WTC11 (cell line): ENCODE measurements around the gene SCN8A. TPM values are rescaled to one million over a fixed set of nuclear protein-coding genes. Genes with fewer than 3 reads are reported as not detected.

Experiments used
- ATAC-seq: fragments of 200-7000 bp; cut with Tn5 transposase; 2 replicates; pipeline ENCODE4 v1.10.0; 2021; ENCODE audit warnings: mild to moderate bottlenecking, moderate library complexity
- CTCF ChIA-PET: fragments of 300-600 bp; sonication (Branson Sonifier 250); formaldehyde crosslinking; loops from one replicate; lab custom pipeline; 2021; ENCODE audit warnings: antibody characterized with exemption; lab: Charles Lee
- POLR2A ChIA-PET: fragments of 350-600 bp; sonication (Branson Sonifier 250); formaldehyde crosslinking; loops from one replicate; lab custom pipeline; 2021; ENCODE audit warnings: antibody characterized with exemption; lab: Charles Lee
- DNase-seq: peaks from one replicate; pipeline ENCODE4 v3.0.0; 2021; ENCODE audit warnings: low spot score
- H3K27ac Mint-ChIP-seq: 2 replicates; pipeline ENCODE4 v1.8.0; 2021; ENCODE audit warnings: mixed read lengths
- H3K27me3 Mint-ChIP-seq: 2 replicates; pipeline ENCODE4 v1.8.0; 2021; ENCODE audit warnings: low read depth, mild to moderate bottlenecking, moderate library complexity, mixed read lengths
- H3K36me3 Mint-ChIP-seq: 2 replicates; pipeline ENCODE4 v1.8.0; 2021; ENCODE audit warnings: mixed read lengths
- H3K4me1 Mint-ChIP-seq: 2 replicates; pipeline ENCODE4 v1.8.0; 2022; ENCODE audit warnings: mixed read lengths
- H3K4me3 Mint-ChIP-seq: 2 replicates; pipeline ENCODE4 v1.8.0; 2021; ENCODE audit warnings: mild to moderate bottlenecking, moderate library complexity, mixed read lengths
- H3K9me3 Mint-ChIP-seq: 2 replicates; pipeline ENCODE4 v1.8.0; 2021; ENCODE audit warnings: mixed read lengths
- ATF1 ChIP-seq: sonication (generic); formaldehyde crosslinking; IDR thresholded peaks from 2 replicates; pipeline ENCODE4 v1.8.1; 2023; ENCODE audit warnings: mild to moderate bottlenecking, moderate library complexity, missing genetic modification reagents
- GRHL2 ChIP-seq: fragments of 250-450 bp; sonication (Bioruptor Pico); IDR thresholded peaks from 2 replicates; pipeline ENCODE4 v1.8.0; 2022; ENCODE audit warnings: mild to moderate bottlenecking, moderate library complexity; ENCODE audit not compliant: insufficient replicate concordance, severe bottlenecking
- IRF1 ChIP-seq: sonication (generic); formaldehyde crosslinking; IDR thresholded peaks from 2 replicates; pipeline ENCODE4 v1.8.0; 2023; ENCODE audit warnings: missing genetic modification reagents
- JUN ChIP-seq: sonication (generic); formaldehyde crosslinking; IDR thresholded peaks from 2 replicates; pipeline ENCODE4 v1.8.0; 2023; ENCODE audit warnings: mild to moderate bottlenecking, missing genetic modification reagents
- MAX ChIP-seq: sonication (generic); formaldehyde crosslinking; IDR thresholded peaks from 2 replicates; pipeline ENCODE4 v1.8.0; 2022; ENCODE audit warnings: mild to moderate bottlenecking, missing genetic modification reagents
- NFATC4 ChIP-seq: fragments of 250-450 bp; sonication (Bioruptor Pico); IDR thresholded peaks from 2 replicates; pipeline ENCODE4 v1.9.0; 2021; ENCODE audit warnings: mild to moderate bottlenecking
- NR1H2 ChIP-seq: sonication (generic); formaldehyde crosslinking; IDR thresholded peaks from 2 replicates; pipeline ENCODE4 v1.9.0; 2021; ENCODE audit warnings: mild to moderate bottlenecking, moderate library complexity, missing genetic modification reagents
- PRDM15 ChIP-seq: sonication (generic); formaldehyde crosslinking; IDR thresholded peaks from 2 replicates; pipeline ENCODE4 v1.8.0; 2022; ENCODE audit warnings: missing genetic modification reagents
- RORB ChIP-seq: fragments of 250-450 bp; sonication (Bioruptor Pico); IDR thresholded peaks from 2 replicates; pipeline ENCODE4 v1.9.0; 2021; ENCODE audit warnings: mild to moderate bottlenecking
- SOX15 ChIP-seq: fragments of 250-450 bp; sonication (Bioruptor Pico); IDR thresholded peaks from 2 replicates; pipeline ENCODE4 v1.9.0; 2021; ENCODE audit warnings: mild to moderate bottlenecking
- SP1 ChIP-seq: sonication (generic); formaldehyde crosslinking; conservative IDR thresholded peaks from 2 replicates; pipeline ENCODE4 v1.8.1; 2022; ENCODE audit warnings: missing genetic modification reagents
- TEAD4 ChIP-seq: sonication (generic); formaldehyde crosslinking; IDR thresholded peaks from 2 replicates; pipeline ENCODE4 v1.8.0; 2022; ENCODE audit warnings: mild to moderate bottlenecking, missing genetic modification reagents
- ZNF263 ChIP-seq: sonication (generic); formaldehyde crosslinking; IDR thresholded peaks from 2 replicates; pipeline ENCODE4 v1.8.1; 2022; ENCODE audit warnings: low read depth, mild to moderate bottlenecking, moderate library complexity, missing genetic modification reagents
- ZNF423 ChIP-seq: fragments of 250-450 bp; sonication (Bioruptor Pico); IDR thresholded peaks from 2 replicates; pipeline ENCODE4 v2.1.2; 2022; ENCODE audit warnings: mild to moderate bottlenecking, moderate library complexity
- total RNA-seq: library from RNA; stranded (reverse); gene quantifications from 3 replicates; pipeline ENCODE4 v1.2.3, GENCODE V29; 2021
- TF ChIP-seq, protein P1 (sequence below): sonication (generic); formaldehyde crosslinking; IDR thresholded peaks from 2 replicates; pipeline ENCODE4 v1.8.1; 2023; ENCODE audit warnings: mild to moderate bottlenecking, missing genetic modification reagents
- TF ChIP-seq, protein P2 (sequence below): sonication (generic); formaldehyde crosslinking; IDR thresholded peaks from 2 replicates; pipeline ENCODE4 v1.8.1; 2023; ENCODE audit warnings: mild to moderate bottlenecking, missing genetic modification reagents, moderate library complexity

Gene SCN8A
- total RNA-seq, 1 experiment from 2014 or later: 14.4 TPM

DNA sequence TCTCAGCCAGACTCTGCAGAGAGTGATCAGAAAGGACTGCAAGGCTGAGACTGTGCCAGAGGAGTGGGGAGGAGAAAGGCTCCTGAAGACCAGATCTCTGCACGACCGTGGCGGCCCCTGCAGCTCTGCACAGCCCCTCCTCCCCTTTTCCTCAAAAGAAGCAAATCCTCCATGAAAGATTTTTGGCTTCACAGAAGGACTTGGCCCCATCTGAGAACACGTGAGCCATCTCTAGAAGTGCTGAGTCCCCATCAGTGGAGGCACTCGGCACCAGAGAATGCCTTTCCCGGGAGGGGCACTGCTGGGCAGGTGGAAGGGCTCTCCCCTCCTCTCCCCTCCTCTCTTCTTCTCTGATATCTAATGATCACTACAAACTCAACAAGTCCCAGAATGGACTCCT lies 250.7 kb downstream of the SCN8A start (continued):
- no peak for TF ChIP-seq GRHL2 (CRISPR knock-in tag)
- no peak for TF ChIP-seq TEAD4 (CRISPR knock-in tag)

GRCh38 chr12:51844854-51845253 lies 253.8 kb downstream of the SCN8A start:
- Mint-ChIP-seq H3K4me3 (no peak overlapping the region), H3K27me3 (peaks cover 30% of the 10 kb centered on the region), H3K9me3 (no peaks in the 10 kb centered on the region), H3K4me1 (peaks cover 34% of the 10 kb centered on the region), H3K27ac (no peak overlapping the region)
- ChIA-PET CTCF (interaction anchor here (1.3 to 1.9 kb wide), 2 partner anchors 21 to 30 kb away, joined by 6 to 11 read pairs; no protein-coding TSS in a partner anchor), POLR2A (interaction anchor here (0.8 kb wide), 1 partner anchor 31 kb away, joined by 5 read pairs; no protein-coding TSS in a partner anchor)
- no peak for ATAC-seq
- no peak for DNase-seq
- TF ChIP-seq MAX (CRISPR knock-in tag) (no peak), IRF1 (CRISPR knock-in tag) (no peak), NFATC4 (no peak), GRHL2 (CRISPR knock-in tag) (no peak), PRDM15 (no peak), SP1 (CRISPR knock-in tag) (no peak)
- TF ChIP-seq, all 79 proteins: peak for 0
- no peaks in the 10 kb centered on the region for H3K36me3 Mint-ChIP-seq

DNA sequence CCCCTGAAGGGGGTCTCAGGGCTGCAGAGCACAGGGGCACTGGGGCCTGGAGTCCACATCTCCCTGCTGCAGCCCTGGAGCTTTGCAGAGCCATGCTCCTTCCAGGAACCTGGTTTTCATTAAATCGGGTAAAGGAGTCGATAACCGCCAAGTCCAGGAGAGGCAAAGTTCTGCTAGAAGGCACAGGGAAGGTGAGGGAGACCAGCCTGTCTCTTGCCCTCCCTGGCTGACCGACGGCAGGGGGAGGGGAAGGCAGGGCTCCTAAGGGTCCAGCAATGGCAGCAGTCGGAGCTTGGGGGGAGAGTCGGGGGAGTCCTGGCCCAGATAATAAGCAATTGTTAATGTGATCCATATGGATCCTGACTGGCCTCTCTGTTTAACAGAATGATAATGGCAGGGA lies 254.4 kb downstream of the SCN8A start:
- POLR2A ChIA-PET: interaction anchor here (0.8 kb wide), 1 partner anchor 32 kb away, joined by 5 read pairs; no protein-coding TSS in a partner anchor
- no peak for TF ChIP-seq RORB
- no peak for TF ChIP-seq JUN (CRISPR knock-in tag)
- no peak for TF ChIP-seq GRHL2 (CRISPR knock-in tag)
- TF ChIP-seq ZNF263 (CRISPR knock-in tag): no peak
- TF ChIP-seq SOX15 (CRISPR knock-in tag): no peak
- no peak for TF ChIP-seq ZNF423 (CRISPR knock-in tag)
- TF ChIP-seq, protein P1, sequence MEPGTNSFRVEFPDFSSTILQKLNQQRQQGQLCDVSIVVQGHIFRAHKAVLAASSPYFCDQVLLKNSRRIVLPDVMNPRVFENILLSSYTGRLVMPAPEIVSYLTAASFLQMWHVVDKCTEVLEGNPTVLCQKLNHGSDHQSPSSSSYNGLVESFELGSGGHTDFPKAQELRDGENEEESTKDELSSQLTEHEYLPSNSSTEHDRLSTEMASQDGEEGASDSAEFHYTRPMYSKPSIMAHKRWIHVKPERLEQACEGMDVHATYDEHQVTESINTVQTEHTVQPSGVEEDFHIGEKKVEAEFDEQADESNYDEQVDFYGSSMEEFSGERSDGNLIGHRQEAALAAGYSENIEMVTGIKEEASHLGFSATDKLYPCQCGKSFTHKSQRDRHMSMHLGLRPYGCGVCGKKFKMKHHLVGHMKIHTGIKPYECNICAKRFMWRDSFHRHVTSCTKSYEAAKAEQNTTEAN: no peak
- TF ChIP-seq, protein P2, sequence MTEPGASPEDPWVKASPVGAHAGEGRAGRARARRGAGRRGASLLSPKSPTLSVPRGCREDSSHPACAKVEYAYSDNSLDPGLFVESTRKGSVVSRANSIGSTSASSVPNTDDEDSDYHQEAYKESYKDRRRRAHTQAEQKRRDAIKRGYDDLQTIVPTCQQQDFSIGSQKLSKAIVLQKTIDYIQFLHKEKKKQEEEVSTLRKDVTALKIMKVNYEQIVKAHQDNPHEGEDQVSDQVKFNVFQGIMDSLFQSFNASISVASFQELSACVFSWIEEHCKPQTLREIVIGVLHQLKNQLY (CRISPR knock-in tag): no peak
- no peak for TF ChIP-seq NR1H2 (CRISPR knock-in tag)
- TF ChIP-seq ATF1 (CRISPR knock-in tag): no peak

More for the DNA sequence above, 254.4 kb downstream of the SCN8A start:
- Mint-ChIP-seq H3K4me1 (peaks cover 34% of the 10 kb centered on the region), H3K4me3 (peak overlapping the region; percentile 33; the same call in 1 of the 2 replicates), H3K27me3 (peaks cover 36% of the 10 kb centered on the region), H3K27ac (no peak overlapping the region), H3K36me3 (no peaks in the 10 kb centered on the region), H3K9me3 (no peaks in the 10 kb centered on the region)
- CTCF ChIA-PET: interaction anchor here (0.6 to 1.9 kb wide), 8 partner anchors 8 to 168 kb away, joined by 3 to 13 read pairs (median 4); no protein-coding TSS in a partner anchor
- DNase-seq (no peak), ATAC-seq (no peak)
